ENCODE data around the gene SNURF.
"Not testable (repeated sequence)": the region's sequence is repeated elsewhere in the genome, so short reads cannot be mapped to it uniquely, and the experiment has no call there.

Gene SNURF, protein sequence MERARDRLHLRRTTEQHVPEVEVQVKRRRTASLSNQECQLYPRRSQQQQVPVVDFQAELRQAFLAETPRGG

DNA sequence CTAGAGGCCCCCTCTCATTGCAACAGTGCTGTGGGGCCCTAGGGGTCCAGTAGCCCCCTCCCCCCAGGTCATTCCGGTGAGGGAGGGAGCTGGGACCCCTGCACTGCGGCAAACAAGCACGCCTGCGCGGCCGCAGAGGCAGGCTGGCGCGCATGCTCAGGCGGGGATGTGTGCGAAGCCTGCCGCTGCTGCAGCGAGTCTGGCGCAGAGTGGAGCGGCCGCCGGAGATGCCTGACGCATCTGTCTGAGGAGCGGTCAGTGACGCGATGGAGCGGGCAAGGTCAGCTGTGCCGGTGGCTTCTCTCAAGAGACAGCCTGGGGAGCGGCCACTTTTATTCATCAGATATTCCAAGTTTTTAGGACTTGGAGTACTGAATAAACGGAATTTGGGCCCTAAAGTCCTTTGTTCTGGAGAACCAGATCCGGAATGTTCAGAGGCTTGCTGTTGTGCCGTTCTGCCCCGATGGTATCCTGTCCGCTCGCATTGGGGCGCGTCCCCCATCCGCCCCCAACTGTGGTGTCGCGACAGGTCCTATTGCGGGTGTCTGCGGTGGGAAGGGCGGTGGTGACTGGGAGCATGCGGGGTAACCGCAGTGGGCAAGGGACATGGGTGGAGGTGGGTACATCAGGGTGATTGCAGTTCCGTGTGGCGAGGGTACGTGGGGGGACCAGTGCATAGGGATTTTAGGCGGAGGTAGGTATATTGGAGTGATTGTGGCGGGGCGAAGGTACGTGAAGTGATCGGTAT is at the start of gene SNURF, which contains the start of gene SNRPN:
SNURF (plus strand) TSS at position 205 of the 748 bp plus-strand sequence; CDS start at position 267, 62 bp downstream.
SNRPN (plus strand) TSS at position 205 of the 748 bp plus-strand sequence. CDS start 19,467 bp downstream, outside the sequence.
- peak; percentile 52 for DNase-seq

DNA sequence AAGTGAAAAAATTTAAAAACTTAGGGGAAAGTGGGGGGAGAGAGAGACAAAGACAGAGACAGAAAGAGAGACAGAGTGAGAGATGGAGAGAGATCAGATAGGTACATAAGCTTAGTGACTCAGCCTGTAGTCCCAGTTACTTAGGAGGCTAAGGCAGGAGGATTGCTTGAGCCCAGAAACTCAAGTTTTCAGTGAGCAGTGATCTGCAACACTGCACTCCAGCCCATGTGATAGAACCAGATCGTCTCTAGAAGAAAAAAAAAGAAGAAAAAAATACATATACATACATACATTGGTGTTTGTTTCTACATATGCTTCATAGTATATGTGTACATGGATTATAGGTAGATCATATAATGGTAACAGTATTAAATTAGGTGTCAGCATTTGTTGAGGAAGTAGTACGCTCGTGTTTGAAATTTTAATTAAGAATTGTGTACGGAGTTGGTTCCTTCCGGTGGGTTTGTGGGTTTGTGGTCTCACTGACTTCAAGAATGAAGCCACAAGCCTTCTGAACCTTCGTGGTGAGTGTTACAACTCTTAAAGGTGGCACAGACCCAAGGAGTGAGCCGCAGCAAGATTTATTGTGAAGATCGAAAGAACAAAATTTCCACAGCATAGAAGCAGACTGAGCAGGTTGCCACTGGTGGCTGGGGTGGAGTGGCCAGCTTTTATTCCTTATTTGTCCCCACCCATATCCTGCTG is 38.3 kb upstream of the SNURF start:
- DNase-seq = no peak

DNA sequence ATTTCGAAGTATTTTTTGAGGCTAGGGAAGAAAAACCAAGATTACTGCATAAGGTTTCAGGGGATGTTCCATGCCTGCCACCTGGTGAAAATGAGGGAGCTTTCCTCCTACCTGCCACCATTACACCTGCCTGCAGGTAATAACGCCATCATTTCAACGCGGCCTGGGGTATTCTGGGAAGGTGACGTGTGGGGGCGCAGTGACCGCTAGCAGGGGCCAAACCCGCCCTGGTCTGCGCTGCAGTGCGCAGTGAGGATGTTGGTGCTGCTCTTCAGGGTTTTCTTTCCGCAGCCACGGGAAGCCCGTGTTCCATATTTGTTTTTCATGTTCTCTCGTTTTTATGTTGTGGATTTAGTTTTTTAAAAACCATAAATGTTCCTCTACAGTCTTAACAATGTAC is 37.4 kb upstream of the SNURF start:
- DNase-seq = no peak

DNA sequence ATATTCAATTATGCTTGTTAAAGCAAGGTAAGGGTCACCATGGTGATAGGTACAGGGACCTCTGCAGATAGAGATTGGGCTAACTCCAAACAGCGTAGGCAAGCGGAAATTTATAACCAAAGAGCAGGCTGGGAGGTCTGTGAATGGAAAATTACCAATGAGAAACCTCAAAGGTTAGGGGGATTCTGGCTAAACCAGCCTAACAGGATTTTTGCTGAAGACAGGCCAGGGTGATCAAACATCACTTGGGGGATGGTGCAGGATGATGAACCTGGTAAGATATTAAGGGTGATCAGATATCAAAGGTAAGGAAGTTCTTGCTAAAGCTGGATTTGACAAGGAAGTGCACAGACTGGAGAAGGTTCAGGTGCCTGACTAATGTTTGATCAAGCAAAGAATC is 35.3 kb upstream of the SNURF start:
- DNase-seq = no peak

DNA sequence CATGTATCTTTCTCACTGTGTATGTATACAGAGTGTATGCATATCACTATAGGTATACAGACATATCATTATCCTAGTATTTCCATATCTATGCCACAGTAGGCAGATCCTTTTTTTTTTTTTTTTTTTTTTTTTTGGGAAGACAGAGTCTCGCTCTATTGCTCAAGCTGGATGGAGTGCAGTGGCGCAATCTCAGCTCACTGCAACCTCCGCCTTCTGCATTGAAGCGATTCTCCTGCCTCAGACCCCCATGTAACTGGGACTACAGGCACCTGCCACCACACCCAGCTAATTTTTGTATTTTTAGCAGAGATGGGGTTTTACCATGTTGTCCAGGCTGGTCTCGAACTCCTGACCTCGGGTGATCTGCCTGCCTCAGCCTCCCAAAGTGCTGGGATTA is 32.0 kb upstream of the SNURF start:
- DNase-seq = not testable (repeated sequence)

DNA sequence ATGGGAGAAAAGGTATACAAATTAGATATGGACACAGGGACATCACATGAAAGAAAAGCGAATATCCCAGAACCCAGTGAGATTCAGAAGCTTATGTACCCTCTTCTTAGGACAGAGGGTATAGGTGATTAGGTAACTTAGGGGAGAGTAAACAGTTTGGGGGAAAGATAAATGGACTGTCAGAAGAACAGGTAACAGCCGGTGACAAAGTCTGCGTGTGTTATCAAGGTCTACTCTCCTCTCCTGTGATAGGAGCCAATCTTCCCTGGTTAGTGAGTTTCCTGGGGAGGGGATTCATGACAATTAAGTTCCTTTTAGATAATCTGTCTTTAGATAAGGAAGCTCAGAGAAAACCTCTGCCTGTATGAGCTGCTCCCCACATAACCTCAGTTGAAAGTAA is 30.6 kb upstream of the SNURF start:
- DNase-seq = no peak

DNA sequence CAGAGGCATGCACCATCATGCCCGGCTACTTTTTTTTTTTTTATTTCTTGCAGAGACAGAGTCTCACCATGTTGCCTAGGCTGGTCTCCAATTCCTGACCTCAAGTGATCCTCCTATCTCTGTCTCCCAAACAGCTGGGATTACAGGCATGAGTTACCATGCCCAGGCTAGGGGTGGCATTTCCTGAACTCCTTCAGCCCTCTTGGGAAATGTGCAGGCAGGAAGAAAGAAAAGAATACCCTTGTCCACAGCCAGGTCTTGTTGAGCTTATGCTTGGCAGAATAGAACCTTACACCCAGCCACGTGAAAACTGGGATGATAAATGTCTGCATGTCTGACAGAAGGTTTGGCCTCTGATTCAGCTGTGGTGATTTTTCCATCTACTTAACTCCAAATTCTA is 30.2 kb upstream of the SNURF start:
- DNase-seq = no peak

DNA sequence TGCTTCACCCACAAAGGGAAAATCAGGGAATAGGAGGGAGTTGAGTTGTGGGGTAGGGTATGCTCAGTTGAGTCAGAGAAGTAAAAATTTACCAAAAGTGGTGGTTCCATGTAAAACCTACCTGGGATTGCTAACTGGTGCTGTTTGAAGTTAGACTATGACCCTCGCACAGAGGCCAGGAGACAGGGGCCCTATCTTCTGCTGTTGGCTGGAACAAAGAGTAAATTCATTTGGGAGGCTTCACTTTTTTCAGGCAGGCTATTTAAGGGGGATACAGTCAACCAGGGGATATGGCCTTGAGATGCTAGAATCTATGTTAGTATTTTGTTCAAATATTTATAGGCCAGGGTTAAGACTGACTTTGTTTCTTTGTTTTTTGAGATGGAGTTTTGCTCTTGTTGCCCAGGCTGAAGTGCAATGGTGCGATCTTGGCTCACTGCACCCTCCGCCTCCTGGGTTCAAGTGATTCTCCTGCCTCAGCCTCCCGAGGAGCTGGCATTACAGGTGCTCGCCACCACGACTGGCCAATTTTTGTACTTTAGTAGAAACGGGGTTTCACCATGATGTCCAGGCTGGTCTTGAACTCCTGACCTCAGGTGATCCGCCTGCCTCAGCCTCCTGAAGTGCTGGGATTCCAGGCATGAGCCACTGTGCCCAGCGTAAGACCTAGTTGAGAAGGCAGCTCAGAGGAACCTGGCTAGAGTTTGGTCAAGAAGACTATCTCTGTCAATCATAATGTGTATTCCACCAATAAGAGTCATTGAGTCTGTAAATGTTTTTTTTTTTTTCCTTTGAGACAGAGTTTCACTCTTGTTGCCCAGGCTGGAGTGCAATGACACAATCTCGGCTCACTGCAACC is 22.7 kb upstream of the SNURF start:
- not testable (repeated sequence) for DNase-seq

DNA sequence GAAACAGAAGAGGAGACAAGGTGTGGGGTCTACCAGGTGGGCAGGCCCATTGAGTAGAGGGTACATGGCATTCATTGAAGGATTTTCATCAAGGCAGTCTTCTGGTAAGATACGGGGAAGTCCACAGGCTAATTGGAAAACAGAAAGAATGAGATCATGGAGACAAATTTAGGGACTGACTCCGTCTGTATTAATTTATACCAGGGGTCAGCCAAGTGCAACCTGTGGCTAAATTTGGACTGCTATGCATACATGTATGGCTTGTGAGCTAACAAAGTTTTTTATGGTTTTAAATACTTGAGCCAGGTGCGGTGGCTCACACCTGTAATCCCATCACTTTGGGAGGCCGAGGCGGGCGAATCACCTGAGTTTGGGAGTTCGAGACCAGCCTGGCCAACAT is 21.1 kb upstream of the SNURF start:
- DNase-seq = no peak

DNA sequence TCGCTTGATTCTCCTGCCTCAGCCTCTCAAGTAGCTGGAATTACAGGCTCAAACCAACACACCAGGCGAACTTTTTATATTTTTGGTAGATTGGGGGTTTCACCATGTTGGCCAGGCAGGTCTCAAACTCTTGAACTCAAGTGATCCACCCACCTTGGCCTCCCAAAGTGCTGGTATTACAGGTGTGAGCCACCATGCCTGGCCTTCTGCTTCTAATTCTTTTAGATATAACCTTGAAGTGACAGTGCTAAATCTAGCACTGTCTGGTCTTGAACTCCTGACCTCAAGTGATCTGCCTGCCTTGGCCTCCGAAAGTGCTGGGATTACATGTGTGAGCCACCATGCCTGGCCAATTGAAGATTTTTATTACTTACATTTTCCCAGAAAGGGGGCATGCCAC is 16.6 kb upstream of the SNURF start:
- not testable (repeated sequence) for DNase-seq

DNA sequence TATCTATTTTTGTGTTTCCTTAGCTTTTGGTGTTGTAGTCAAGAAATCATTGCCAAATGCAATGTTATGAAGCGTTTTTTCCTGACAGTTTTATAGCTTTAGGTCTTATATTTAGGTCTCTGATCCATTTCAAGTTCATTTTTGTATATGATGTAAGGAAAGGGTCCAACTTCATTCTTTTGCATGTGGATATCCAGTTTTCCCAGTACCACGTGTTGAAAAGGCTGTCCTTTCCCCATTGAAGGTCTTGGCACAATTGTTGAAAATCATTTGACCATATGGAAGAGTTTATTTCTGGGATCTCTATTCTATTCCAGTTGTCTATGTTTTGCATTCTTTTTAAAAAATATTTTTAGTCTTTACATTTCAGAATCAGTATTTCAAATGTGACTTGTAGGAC is 14.6 kb upstream of the SNURF start:
- no peak for DNase-seq

DNA sequence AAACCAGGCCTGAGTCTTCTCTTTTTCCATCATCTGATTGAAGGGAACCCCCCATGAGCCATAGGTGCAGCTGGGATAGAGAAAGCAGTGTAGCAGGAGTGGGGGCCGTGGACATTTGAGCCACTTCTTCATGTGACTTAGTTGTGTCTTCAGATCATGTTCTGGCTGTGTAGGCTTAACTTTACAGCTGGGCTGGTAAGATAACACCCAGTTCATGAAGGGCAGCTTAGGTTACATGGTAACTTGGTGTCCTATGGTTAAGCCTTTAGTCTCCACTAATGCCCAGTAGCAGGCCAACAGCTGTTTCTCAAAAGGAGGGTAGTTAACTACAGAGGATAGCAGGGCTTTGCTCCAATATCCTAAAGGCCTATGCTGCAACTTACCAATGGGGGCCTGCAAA is 11.4 kb upstream of the SNURF start:
- no peak for DNase-seq

DNA sequence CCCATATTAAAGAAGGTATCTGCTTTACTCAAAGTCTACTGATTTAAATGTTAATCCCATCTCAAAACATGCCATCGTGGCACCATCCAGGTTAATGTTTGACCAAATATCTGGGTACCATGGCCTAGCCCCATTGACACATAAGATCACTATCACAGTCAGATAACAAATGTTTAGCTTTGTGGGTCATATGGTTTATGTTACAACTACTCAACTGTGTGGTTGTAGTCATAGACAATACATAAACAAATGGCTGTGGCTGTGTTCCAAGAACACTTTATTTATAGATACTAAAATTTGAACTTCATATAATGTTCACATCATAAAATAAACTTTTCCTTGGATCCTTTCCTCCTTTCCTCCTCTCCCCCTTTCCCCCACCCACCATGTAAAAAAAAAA is 9.8 kb upstream of the SNURF start:
- no peak for DNase-seq

DNA sequence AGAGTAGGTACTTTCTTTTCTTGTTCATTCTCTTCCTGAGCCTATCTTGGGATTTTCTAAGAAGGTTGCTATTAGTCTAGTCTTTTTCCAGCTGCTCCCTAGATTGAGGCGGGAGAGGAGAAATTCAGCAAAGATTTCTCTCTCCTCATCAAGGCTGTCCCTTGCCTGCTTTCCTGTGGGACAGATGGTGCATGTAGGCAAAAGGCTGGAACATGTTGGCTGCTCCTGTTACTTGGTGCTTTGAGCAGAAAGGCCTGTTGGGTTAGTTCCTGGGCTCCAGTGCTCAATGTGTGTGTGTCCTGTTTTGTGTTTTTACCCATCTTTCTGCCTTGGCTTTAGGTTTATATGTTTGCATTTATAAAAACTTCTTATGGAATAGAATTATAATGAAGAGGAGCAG is 9.1 kb upstream of the SNURF start:
- no peak for DNase-seq

DNA sequence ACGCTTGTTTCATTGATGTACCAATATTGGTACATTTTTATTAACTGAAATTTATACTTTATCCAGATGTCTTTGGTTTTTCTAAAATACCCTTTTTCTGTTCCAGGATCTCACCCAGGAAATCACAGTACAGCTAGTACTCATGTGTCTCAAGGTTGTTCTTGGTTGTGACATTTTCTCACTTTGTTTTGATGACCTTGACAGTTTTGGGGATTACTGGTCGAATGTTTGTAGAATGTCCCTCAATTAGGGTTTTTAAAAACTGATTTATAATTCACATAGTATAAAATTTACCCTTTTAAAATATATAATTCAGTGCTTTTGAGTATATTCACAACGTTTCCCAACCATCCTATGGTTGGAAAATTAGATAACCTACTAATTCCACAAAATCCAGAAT is 6.3 kb upstream of the SNURF start:
- DNase-seq = no peak

DNA sequence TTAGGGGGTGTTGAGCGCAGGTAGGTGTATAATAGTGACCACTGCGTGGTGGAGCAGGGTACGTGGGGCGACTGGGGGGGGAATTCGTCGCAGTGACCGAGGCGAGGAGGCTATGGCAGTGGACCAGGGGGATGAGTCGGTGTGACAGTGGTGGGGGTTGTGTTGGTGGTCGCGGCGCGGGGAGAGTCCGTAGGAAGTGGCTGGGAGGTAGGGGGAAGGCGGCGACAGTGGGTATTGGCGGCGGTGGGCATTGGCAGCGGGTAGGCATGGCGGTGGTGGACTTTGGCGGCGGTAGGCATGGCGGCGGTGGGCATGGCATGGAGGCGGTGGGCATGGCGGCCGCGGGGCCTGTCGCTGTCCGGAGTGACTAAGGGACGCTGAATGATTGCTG is 739 bp downstream of the SNURF start:
- DNase-seq = no peak

DNA sequence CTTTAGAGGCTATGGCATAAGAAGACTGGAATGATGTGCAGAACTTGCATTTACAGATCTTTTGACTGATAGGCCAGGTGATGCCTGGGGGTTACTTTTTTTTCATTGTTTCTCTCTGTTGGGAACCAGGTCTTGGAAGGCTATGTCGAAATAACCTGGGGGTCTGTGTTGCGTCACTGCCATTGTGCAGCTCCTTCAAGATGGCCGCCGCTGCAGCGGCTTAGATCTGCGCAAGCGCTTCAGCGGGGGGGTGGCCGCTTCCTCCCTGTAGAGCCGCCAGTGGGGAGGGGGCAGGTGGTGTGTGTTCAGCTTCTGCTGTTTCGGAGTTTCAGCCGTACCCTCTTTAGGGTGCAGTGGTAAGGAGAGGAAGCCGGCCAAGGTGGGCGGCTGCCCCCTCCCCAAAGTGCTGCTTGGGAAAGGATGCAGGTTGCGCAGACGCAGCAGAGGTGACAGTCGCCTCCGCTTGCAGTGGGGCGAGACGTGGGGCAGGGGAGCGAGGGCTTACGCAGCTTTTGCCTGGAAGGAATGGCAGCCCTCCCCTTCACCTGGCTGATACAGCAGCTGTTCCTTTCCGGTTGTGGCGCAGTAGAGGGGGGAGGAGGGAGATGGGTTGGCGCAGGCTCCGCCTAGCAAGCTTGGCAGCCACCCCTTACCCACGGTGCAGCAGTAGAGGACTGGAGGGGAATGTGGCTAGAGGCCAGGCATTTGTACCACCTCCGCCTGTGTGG is 1.5 kb downstream of the SNURF start:
- DNase-seq = peak; percentile 79

DNA sequence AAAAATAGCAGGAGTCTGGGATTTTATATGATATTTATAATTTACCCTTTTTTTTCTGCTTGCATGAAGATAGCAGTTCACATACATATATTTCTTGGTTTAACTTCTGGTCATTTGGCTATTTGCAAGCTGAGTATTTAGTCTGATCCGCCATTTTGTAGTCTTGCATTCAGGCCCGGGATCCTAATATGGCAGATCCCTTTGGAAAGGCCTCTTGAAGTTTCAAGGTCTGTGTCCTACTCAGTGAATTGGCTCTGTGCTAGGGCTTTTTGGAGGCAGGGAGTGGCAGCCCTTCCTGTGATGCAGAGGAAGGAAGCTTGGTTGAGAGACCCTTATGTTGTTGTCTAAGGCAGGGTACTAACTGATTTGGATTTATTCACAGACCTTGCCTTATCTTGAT is 2.9 kb downstream of the SNURF start:
- no peak for DNase-seq

DNA sequence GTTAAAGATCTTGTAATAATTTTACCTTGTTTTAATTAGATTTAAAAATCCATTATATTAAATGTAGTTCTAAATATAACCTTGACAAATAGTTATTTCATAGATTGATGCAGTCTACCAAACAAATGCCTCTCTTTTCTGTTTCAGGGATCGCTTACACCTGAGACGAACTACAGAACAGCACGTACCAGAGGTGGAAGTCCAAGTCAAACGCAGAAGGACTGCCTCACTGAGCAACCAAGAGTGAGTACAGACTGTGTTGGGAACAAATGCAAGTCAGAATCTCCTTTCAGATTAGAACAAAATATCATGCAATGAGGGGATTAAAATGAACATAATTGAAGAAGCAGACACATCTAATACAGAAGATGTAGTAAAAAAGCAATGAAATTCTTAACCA is 7.2 kb downstream of the SNURF start:
- no peak for DNase-seq

DNA sequence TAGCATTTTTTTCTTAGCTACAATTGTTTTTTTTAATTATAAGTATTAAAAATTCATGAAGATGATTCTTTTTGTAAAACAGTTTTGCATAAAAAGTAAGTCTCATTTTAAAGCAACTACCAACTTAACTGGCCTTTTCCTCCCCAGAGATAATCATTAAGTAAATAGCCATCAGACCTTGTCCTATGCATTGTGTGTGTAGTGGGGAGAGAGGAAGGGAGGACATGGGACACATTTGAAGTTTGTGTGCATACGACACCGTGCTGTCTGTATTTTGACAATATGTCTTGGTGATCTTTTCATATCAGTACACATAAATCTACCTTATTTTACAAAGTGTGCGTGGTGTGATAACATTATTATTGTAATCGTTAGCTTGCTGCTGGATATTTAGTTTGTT is 8.1 kb downstream of the SNURF start:
- no peak for DNase-seq

DNA sequence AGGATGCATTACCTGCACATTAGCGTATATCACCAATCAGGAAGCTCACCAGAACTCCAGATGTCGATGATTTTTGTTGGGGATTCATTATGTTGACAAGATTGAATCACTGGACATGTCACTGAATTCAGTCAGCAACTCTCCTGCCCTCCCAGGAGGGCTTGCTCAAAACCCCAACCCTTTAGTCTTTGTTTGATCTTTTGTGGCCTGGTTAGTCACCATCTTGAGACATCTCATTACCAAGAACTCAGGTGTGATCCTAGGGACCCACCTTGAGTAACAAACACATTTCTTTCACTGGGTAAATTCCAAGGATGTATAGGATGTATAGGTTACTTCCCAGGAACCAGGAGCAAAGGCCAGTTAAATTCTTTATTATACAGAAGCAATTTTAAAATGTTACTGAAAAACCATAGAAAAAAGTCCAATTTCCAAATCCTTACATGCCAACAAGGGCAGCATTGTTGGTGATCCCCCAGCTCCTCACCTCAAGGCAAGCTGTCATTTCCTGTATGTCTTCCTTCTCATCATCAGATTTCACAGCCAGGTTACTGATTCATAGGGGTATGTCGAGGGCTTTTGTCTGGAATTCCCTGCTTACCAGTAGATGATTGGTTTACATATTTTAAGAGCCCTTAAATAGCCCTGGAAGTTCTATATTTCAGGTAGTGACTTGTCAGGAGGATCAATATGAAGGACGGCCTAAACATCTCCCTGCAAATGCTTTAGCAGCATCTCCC is 11.7 kb downstream of the SNURF start:
- no peak for DNase-seq

DNA sequence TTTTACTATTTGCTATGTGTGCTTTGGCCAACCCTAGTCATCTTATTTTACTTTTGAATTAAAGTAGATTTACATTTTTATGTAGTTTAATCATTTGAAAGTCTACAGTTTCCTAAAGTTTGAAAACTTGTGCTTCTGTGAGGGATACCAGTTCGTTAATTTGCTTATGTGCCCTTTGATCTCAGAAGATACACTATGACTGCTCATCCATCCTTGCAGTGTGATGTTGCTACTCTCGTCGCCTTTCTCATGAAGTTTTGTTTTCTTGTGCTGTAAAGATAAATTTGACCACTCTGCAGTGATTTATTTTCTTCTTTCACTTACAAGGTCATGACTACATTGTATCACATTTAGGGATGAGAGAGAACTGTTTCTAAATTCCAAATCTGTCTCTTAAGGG is 16.3 kb downstream of the SNURF start:
- no peak for DNase-seq
